Activated CD4-positive, CD25-positive, alpha-beta regulatory T cell treated with anti-CD3 and anti-CD28 coated beads, Interleukin-2, amount 50 U/mL, for 24 hours (primary cell): ENCODE results near the gene MBP.
"Not testable (repeated sequence)": the region's sequence is repeated elsewhere in the genome, so short reads cannot be mapped to it uniquely, and the experiment has no call there.

Experiments used
- ATAC-seq, 2 donors: fragments of 150-1000 bp; cut with Tn5 transposase; one replicate each; pipeline ENCODE4 v1.10.0; 2021; ENCODE audit warnings: mild to moderate bottlenecking in 1 of 2, moderate library complexity in 1 of 2

The MBP gene

DNA sequence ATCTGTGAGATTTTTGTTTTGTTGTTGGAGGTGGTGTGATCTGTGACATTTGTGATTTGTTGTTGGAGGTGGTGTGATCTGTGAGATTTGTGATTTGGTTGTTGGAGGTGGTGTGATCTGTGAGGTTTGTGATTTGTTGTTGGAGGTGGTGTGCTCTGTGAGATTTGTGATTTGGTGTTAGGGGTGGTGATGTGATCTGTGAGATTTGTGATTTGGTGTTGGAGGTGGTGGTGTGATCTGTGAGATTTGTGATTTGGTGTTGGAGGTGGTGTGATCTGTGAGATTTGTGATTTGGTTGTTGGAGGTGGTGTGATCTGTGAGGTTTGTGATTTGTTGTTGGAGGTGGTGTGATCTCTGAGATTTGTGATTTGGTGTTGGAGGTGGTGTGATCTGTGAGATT, 165.3 kb downstream of the MBP start:
- not testable (repeated sequence) for ATAC-seq

- not testable (repeated sequence) for ATAC-seq
Observed at GRCh38 chr18:76965555-76966151, 166.9 kb downstream of the MBP start.

DNA sequence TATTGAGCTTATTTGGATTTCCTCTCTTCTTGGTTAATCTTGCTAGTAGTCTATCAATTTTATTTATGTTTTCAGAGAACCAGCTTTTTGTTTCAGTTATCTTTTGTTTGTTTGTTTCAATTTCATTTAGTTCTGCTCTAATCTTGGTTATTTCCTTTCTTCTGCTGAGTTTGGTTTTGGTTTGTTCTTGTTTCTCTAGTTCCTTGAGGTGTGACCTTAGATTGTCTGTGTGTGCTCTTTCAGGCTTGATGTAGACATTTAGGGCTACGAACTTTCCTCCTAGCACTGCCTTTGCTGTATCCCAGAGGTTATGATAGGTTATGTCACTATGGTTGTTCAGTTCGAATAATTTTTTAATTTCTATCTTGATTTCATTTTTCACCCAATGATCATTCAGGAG, 168.6 kb downstream of the MBP start:
- no peak for ATAC-seq

GRCh38 chr18:76962851-76963250, 169.7 kb downstream of the MBP start:
- no peak for ATAC-seq

GRCh38 chr18:76960528-76961035, 172.0 kb downstream of the MBP start:
- no peak for ATAC-seq

GRCh38 chr18:76959605-76960004, 173.0 kb downstream of the MBP start:
- no peak for ATAC-seq

DNA sequence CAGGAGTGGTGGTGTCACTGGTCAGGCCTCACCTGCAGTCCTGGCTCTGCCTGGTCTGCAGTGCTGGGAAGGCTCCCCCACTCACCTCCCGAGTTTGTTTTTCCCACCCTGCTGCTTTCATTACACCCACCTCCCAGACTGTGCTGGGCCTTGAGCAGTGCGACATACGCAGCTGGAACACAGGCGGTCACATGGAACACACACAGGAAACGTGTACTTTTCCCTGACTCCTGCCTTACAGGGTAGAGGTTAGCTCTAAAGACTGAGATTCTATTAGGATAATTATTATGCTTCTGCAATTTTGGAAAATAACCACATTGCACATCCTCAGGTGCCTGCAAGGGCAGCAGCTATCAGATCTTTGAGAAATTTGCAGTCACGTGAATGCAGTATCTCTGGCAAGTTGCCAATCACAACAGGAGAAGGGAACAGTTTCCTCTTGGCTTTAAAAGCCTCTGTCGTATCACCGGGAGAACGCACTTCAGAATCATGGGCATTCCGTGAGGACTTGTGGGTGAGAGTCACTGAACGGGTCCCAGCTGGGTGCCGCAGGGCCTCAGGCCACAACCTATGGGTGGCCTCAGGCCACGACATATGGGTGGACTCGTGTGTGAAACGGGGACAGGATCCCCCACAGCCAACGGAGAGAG, 173.8 kb downstream of the MBP start:
- no peak for ATAC-seq

DNA sequence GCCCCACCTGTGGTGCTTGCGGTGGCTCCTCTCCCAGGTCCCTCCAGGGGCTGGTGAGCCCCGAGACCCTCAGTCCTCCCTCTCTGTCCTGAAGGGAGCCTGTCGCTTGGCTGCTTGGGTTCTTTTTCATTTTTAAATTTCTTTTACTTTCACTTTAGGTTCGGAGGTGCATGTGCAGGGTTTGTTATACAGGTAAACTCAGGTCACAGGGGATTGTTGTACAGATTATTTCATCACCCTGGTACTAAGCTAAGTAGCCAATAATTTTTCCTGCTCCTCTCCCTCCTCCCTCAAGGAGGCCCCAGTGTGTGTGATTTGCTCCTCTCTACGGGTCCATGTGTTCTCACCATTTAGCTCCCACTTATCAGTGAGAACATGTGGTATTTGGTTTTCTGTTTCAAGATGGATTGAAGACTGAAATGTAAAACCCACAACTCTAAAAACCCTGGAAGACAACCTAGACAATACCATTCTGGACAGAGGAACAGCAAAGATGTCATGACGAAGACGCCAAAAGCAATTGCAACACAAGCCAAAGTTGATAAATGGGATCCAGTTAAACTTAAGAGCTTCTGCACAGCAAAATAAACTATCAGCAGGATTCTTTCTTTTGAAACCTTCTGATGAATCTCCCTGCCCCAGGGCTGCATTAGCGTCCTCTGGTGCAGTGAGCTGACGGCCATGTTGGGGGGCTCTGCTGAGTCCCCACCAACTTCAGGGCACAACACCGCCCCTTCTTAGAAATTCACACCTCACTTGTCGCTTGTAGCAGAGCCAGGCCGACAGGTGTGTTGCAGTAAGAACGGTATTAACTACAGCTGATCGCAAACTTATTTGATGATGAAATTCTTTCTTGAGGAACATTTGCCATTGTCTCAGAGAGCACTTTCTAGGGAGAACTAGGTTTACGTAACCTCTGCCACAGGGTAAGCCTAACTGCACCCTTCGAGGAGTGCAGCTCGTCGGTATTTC, 174.9 kb downstream of the MBP start:
- no peak for ATAC-seq

DNA sequence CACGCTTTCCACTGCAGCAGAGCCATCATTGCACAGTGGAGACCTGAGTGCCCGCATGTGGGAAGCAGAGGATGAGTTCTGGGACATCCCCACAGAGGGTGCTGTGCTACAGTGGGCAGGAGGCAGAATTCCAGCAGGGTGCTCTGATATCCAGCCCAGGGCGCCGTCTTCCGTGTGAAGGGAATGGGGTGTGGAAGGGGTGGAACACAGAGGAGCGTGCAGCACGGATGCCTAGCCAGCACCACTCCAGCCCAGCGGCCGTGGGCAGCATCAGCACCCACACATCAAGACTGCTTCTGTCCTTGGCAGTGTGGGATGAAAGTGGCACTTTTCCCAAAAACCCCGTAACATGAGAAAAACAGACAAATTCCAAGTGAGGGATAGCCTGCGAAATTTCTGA, 175.9 kb downstream of the MBP start:
- no peak for ATAC-seq

DNA sequence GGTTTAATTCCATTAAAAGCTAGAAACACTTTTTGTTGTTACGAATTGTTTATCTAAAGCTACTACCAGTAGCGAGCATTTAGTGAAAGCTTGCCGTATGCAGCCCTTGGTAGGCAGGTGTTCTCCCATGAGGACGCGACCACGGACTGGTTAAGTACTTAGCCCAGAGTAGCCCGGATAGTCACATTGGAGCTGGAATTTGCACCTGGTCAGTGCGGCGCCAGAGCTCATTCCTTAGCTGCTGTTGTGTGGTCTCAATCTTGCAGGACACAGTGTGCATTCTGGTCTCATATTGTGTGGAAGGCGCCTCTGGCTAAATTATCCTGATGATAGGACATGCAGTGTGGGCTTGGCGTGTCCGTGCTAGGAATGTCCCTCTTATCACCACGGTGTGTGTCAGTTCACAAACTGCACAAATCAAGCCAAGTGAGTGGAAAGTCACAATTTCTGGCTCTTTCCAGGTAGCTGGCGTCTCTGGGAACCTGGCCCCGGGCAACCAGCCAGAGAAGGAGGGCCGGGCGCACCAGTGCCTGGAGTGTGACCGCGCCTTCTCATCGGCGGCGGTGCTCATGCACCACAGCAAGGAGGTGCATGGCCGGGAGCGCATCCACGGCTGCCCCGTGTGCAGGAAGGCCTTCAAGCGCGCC, 176.9 kb downstream of the MBP start:
- no peak for ATAC-seq

- ATAC-seq = no peak
Observed at GRCh38 chr18:76953583-76954233, 178.9 kb downstream of the MBP start.

- ATAC-seq = no peak
Observed at GRCh38 chr18:76953156-76953555, 179.4 kb downstream of the MBP start.

DNA sequence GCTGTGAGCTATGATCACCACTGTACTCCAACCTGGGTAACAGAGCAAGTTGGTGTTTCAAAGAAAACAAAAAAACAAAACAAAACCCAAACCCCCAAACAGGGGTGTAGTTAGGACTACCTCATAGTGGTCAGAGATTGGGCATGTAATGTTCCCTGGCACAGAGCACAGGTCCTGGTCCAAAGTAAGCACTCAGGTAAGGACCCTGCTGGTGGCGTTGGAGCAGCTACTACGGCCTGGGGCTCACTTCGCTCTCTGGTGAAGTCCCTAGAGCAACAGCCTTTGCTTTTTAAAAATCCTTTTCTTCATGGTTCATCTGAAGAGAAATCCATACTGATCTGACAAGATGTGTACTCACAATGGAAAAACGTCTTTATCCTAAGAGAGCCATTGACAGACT, 179.8 kb downstream of the MBP start:
- no peak for ATAC-seq

DNA sequence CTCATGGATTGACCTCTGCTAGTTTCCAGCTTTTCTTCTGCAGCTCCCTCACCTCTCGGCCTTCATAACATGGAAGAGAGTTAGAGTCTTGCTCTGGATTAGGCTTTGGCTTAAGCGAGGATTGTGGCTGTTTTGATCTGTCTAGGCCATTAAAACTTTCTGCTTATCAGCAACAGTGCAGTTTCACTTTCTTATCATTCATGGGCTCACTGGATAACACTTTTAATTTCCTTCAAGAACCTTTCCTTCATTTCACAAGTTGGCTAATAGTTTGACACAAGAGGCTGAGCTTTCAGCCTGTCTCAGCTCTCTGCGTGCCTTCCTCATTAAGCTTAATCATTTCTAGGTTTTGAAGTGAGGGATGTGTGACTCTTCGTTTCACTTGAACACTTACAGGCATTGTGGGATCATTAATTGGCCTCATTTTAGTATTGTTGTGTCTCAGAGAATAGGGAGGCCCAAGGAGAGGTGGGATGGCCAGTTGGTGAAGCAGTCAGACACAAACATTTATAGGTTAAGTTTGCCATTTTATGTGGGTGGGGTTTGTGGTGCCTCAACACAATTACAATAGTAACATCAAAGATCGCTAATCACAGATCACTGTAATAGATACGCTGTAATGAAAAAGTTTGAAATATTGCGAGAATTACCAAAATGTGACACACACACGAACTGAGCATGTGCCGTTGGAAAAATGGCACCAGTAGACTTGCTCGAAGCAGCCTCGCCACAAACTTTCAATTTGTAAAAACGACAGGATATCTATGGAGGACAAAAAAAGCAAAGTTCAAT, 180.9 kb downstream of the MBP start:
- peak in 1 of 2 donors; percentile 63 for ATAC-seq

- no peak for ATAC-seq
Observed at GRCh38 chr18:76948345-76948744, 184.2 kb downstream of the MBP start.

- not testable (repeated sequence) for ATAC-seq
Observed at GRCh38 chr18:76944346-76944745, 188.2 kb downstream of the MBP start.

DNA sequence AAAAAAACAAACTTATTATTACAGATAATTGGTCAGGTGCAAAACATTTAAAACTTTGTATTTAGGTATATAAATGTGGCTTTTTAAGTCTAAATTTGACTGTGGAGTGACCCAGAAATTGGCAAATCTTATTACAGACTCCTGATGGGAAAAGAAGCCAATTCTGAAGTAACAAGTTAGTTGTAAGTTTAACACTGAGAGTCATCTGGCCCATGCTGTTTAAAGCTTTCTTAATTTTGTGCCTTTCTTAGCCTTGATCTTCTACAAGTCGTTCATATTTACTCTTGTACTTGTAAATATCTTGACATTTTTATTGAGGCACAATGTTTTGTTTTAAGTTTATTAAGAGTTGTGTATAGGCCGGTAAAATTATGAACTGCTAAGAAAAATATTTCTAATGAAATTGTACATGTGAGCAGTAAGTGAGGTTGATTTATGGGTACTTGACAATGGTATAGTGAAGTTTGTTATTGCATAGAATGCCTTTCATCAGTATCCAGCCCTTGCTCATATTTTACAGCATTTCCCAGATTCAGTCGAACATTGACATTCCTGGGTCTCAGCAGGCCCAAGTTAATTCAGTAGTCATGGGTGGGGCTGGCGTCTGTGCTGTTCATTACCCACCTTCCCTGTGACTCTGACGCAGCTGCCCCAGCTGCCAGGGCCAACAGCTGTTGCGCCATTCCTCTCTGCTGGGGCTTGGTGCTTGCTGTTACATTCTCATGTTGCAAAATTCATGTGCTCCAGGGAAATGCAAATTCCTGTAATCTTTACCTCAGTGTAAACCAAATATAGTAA, 188.8 kb downstream of the MBP start:
- no peak for ATAC-seq

GRCh38 chr18:76941284-76941683, 191.3 kb downstream of the MBP start:
- ATAC-seq = no peak

DNA sequence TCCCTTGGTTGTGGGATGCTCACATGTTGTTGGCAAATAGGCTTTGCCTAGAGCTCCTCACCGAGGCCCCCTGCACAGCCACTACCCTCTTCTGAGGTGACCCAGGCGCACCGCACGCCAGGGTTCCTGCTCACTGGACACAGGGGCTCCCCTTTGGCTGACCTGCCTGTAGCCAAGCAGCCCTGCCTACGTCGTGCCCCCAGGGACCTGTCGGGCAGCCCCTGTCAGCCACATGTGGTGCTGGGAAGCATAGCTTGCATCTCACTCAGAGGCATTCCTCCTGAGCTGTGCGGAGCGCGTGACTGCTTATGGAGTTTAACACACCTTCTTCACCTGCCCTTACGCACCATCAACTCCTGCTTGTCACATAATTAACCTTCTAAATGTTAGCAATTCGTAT, 194.0 kb downstream of the MBP start:
- ATAC-seq = no peak

GRCh38 chr18:76937597-76937996, 195.0 kb downstream of the MBP start:
- no peak for ATAC-seq

- ATAC-seq = no peak
Observed at GRCh38 chr18:76936877-76937276, 195.7 kb downstream of the MBP start.
